BE2C (cell line): ENCODE measurements around the gene ADAMTSL1.
A peak's percentile ranks its signal among the peaks of the same experiment; 100 is the strongest.

Source experiments
- DNase-seq: peaks from one replicate; pipeline ENCODE4 v3.0.0-alpha.2; 2020
- H3K27me3 ChIP-seq: fragments of 250-450 bp; sonication (Bioruptor Pico); 2 replicates; pipeline ENCODE4 v1.5.1; 2020; ENCODE audit warnings: mild to moderate bottlenecking
- H3K36me3 ChIP-seq: fragments of 250-450 bp; sonication (Bioruptor Pico); 2 replicates; pipeline ENCODE4 v1.5.1; 2020; ENCODE audit warnings: mild to moderate bottlenecking
- H3K4me1 ChIP-seq: fragments of 250-450 bp; sonication (Bioruptor Pico); 2 replicates; pipeline ENCODE4 v1.5.1; 2020
- H3K4me3 ChIP-seq: 2 replicates; pipeline ENCODE4 v1.5.1; 2011; ENCODE audit warnings: low read depth, low read length
- H3K9me3 ChIP-seq: fragments of 250-450 bp; sonication (Bioruptor Pico); 2 replicates; pipeline ENCODE4 v1.5.1; 2020
- TF ChIP-seq, protein P1 (sequence below): IDR thresholded peaks from 2 replicates; pipeline ENCODE4 v1.5.1; 2012; ENCODE audit warnings: mild to moderate bottlenecking, low read depth, low read length

ADAMTSL1 gene

DNA sequence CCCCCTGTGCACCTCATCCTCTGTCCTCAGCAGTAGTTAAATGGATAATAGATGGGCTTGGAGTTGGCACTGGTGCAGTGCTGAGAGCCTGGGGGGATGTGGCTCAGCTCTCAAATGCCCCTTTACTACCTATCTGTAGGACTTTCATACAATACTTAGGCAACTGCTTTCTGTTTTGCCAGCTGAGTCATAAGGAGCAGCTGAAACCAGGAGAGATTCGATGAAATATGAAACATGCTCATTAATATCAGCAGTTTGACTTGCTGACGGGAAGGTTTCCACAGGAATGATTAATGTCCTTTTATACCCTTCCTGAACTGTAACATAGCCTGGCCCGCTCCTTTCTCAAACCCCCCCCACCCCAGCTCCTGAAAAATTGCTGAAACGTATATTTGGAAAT is 416.4 kb downstream of the ADAMTSL1 start:
- DNase-seq: peak; percentile 41
- TF ChIP-seq, protein P1, sequence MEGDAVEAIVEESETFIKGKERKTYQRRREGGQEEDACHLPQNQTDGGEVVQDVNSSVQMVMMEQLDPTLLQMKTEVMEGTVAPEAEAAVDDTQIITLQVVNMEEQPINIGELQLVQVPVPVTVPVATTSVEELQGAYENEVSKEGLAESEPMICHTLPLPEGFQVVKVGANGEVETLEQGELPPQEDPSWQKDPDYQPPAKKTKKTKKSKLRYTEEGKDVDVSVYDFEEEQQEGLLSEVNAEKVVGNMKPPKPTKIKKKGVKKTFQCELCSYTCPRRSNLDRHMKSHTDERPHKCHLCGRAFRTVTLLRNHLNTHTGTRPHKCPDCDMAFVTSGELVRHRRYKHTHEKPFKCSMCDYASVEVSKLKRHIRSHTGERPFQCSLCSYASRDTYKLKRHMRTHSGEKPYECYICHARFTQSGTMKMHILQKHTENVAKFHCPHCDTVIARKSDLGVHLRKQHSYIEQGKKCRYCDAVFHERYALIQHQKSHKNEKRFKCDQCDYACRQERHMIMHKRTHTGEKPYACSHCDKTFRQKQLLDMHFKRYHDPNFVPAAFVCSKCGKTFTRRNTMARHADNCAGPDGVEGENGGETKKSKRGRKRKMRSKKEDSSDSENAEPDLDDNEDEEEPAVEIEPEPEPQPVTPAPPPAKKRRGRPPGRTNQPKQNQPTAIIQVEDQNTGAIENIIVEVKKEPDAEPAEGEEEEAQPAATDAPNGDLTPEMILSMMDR: no peak

DNA sequence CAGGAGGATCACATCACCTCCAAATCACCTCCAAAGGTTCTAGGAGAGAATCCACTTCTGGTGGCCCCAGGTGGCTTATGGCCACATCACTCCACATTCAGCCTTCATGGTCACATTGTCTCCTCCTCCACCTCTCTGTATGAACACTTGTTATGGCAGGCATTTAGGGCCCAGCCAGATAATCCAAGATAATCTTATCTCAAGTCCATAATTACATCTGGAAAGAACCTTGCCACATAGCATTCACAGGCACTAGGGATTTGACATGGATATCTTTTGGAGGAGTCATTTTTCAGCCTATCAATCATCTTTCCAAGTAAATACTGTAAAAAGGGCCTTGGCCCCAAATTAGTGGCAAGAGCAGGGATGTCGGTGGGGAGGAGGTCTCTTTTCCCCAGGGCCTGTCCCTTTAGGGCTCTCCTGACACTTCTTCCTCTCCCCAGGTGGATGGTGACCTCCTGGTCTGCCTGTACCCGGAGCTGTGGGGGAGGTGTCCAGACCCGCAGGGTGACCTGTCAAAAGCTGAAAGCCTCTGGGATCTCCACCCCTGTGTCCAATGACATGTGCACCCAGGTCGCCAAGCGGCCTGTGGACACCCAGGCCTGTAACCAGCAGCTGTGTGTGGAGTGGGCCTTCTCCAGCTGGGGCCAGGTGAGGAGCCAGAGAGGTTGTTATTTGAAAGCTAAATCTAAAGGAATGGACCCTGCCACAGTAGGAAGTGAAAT is 418.2 kb downstream of the ADAMTSL1 start:
- no peaks in the 10 kb centered on the region for H3K27me3 ChIP-seq
- no peaks in the 10 kb centered on the region for H3K36me3 ChIP-seq
- no peaks in the 10 kb centered on the region for H3K9me3 ChIP-seq
- no peak overlapping the region for H3K4me3 ChIP-seq
- TF ChIP-seq, protein P1: no peak
- no peak for DNase-seq
- peaks cover 15% of the 10 kb centered on the region for H3K4me1 ChIP-seq

More for the DNA sequence above, 416.4 kb downstream of the ADAMTSL1 start:
- Histone ChIP-seq H3K27me3 (no peaks in the 10 kb centered on the region), H3K4me1 (peaks cover 15% of the 10 kb centered on the region), H3K36me3 (no peaks in the 10 kb centered on the region), H3K4me3 (no peak overlapping the region), H3K9me3 (no peaks in the 10 kb centered on the region)

DNA sequence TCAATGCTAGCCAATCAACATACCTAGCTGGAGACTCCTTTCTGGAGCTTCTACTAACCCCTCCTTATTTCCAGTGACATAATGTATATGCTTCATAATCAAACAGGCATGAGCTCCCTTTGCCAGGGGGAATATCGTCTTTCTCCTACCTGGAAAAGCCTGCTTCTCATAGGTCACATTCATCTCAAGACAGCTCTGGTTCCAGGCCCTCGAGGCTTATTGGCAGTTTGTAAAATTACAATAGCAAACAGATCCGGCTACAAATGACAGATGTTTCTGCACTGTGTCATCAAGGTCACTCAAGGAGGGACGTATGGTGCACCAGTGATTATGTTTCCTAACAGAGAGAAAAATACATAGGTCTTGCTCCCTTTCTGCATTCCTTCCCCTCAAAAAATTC is 419.1 kb downstream of the ADAMTSL1 start:
- DNase-seq: no peak
- TF ChIP-seq, protein P1: no peak
- Histone ChIP-seq H3K4me3 (no peak overlapping the region), H3K9me3 (no peaks in the 10 kb centered on the region), H3K4me1 (peaks cover 15% of the 10 kb centered on the region), H3K36me3 (no peaks in the 10 kb centered on the region), H3K27me3 (no peaks in the 10 kb centered on the region)

DNA sequence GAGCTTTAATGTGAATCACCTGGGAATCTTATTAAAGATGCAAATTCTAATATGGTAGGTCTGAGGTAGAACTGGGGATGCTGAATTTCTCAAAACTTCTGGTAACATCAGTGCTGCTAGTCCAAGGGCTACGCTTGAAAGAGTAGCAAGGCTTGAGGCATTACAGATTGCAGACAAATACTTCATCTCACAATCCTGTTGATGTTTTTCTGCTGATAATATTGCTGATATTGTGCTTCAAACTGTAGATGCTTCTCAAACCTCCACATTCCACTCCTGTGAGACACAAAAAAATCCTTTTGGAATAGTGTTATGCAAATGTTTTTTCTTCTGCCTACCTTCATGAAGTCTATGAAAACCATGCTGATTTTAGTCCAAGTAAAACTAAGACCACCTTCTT is 419.5 kb downstream of the ADAMTSL1 start:
- Histone ChIP-seq H3K4me3 (no peak overlapping the region), H3K4me1 (peaks cover 15% of the 10 kb centered on the region), H3K36me3 (no peaks in the 10 kb centered on the region), H3K27me3 (no peaks in the 10 kb centered on the region), H3K9me3 (no peaks in the 10 kb centered on the region)
- no peak for DNase-seq
- TF ChIP-seq, protein P1: no peak

DNA sequence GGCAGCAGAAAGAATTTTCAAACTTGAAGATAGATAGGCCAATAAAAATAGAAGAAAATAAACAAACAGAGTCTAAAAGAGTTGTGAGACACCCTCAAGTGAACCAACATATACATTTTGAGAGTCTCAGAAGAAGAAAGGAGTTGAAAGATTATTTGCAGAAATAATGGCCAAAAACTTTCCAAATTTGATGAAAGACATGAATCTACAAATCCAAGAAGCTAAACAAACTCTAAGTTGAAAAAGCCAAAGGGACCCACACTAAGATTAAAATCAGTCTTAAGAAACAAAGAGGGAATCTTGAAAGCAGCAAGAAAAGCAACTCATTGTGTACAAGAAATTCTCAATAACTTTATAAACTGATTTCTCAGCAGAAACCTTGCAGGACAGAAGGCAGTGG is 422.1 kb downstream of the ADAMTSL1 start:
- Histone ChIP-seq H3K9me3 (no peaks in the 10 kb centered on the region), H3K27me3 (no peaks in the 10 kb centered on the region), H3K36me3 (no peaks in the 10 kb centered on the region), H3K4me3 (no peak overlapping the region), H3K4me1 (peaks cover 13% of the 10 kb centered on the region)
- no peak for DNase-seq
- TF ChIP-seq, protein P1: no peak

DNA sequence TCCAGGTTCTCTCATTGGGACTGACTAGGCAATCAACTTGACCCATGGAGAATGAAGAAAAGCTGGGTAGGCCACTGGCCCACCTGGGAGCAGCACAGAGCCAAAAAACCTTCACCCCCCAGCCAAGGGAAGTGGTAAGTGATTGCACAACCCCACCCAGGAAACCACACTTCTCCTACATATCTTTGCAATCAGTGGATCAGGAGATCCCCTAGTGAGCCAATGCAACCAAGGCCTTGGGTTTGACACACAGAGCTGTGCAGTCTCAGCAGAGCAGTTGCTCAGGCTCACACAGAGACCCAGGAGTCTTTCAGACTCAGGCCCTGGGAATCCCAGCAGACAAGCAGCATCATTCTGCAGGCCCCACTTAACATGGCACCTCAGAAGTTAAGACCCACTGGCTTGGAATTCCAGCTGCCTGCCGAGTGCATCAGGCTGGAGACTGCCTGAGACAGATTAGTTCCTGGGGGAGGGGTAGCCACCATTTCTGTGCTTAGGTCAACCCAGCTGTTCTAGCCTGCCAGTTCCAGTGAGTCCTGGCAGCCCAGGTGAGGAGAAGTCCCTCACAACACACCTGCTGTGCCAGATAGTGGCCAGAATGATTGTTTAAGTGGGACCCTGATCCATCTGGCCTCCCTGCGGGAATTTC is 422.7 kb downstream of the ADAMTSL1 start:
- DNase-seq: no peak
- H3K27me3 ChIP-seq: no peaks in the 10 kb centered on the region
- no peaks in the 10 kb centered on the region for H3K36me3 ChIP-seq
- TF ChIP-seq, protein P1: no peak
- H3K4me1 ChIP-seq: peaks cover 6% of the 10 kb centered on the region
- H3K4me3 ChIP-seq: no peak overlapping the region
- no peaks in the 10 kb centered on the region for H3K9me3 ChIP-seq
